Measurements from ENCODE around the gene RPS6KA1.

Gene RPS6KA1

DNA sequence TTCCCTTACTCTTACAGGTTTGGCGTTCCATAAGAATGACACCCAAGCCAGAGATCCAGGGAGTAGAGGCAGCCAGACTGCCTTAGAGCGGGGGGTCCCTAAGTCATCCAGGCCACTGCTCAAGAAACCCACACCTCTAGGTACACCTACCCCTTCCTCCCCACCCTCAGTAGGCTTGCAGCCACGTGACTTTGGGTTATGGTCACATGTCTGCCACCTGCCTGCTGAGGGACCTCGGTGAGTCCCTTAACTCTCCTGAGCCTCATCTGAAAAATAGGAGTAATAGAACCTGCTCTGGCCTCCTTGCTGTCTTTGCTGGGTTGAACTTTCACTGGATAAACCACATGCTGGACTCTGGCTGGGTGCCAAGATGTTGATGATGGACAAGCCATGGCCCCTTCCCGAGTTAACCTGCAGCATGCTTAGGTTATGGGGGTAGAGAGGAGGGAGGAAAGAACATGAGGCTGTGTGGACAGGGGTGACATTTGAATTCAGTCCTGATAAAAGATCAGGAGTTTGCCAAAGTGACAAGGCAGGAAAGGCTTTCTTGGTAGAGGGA is 4.5 kb downstream of the RPS6KA1 start:
- DNase-seq (ENCODE audit: low read depth) = no peak

DNA sequence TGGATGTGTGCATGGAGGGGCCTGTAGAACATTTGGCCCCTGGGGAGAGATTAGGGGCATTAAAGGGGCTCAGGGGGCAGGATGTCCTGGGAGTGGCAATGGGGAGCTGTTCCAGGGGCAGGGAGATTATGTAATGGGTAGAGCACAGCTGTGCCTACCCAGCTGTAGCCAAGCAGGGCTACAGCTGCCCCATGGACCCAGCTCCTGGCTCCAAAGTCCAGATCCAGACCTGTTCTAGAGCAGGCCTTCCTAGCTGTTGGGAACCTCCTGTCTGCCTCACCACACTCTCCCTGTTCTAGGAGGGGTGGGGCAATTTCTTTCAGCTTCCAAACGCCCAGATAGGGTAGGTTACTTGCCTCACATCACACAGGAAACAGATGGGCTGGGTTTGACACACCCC is 5.6 kb downstream of the RPS6KA1 start:
- no peak for DNase-seq (ENCODE audit: low read depth)

DNA sequence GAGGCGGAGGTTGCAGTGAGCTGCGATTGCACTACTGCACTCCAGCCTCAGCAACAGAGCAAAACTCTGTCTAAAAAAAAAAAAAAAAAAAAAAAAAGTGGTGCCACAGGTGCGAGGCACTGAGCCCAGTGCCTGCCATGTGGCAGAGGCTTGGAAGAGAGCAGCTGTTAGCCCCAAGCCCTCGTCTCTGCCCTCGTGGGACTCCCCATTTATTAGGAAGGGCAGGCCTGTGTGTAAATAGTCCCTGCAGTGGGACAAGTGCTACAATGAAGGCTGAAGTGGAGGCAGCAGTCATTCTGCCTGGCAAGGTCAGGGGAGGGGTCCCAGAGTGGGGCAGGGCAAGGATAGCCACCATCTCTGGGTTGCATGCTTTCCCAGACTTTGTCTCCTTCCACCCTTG is 6.5 kb downstream of the RPS6KA1 start:
- no peak for DNase-seq (ENCODE audit: low read depth)

DNA sequence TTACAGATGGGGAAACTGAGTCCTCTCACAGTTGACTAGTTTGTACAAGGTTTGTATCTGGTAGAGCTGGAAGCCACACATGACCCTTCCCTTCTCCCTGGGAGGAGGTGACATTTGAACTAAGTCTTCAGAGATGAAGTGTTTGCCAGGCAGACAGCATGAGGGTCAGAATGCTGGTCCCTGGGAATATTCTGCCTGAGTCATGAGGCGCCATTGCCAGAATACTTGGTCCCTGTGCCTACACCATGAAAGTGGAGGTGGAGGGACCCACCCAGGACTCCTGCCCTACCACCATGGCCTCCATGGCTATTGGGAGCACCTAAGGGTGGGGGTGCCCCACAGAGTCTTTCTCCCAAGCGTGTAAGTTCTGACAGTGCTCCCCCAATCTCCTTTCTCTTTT is 7.0 kb downstream of the RPS6KA1 start:
- no peak for DNase-seq (ENCODE audit: low read depth)

DNA sequence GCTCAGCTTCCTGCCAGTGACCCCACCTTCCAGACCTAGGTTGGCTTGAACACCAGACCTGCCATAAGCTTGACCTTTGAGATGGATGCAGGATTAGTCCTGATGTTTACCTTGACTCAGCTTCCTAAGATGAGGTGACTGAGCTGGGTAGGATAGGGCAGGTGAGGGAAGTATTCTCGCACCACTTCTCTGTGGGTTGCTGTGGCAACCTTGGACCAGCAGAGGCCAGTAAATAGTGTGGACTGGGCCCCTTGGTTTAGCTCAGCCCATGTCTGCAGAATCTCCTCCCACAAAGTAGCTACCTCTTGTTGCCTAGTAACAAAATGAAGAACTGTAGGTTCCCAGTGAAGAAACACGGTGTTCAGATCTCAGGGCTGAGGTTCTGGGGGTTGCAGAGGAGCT is 8.4 kb downstream of the RPS6KA1 start:
- DNase-seq (ENCODE audit: low read depth) = no peak

DNA sequence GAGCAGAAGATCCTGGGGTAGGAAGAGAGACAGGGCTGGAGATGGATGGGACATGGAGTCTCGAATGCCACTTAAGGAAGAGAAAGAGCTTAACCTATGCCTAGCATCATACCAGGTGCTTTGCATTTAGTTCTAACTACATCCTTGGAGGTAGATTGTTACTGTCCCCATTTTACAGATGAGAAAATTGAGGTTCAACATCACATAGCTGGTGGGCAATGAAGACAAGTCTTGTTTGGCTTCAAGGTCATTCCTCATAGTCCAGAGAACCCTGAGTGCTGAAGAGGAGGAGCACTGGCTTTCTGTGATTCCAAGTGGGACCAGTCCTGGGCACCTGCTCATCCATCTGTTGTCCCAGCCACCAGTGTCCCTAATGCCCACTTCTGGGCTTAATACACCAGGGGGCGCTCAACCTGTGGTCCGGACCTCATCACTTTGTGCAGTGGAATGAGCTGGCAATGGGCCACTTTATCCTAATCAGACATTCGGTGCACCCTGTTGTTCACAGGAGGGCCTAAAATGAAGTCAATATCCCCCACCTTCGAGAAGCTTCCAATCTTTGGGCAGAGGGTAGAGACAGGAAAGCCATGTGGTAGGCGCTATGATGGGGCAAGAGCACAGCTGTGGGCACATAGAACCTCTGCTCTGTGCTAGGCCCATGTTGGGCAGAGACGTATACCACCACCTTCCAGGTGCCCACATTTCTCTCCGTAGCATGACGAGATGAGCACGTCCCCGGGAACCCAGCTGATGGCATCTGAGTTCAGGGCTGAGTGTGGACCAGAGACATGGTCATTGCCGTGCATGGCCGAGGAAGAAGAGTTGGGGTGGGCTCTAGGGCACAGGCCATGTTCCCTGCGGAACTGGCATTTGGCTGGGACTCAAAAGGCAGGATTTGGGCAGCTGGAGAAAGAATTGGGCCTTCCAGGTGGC is 9.2 kb downstream of the RPS6KA1 start:
- no peak for DNase-seq (ENCODE audit: low read depth)

DNA sequence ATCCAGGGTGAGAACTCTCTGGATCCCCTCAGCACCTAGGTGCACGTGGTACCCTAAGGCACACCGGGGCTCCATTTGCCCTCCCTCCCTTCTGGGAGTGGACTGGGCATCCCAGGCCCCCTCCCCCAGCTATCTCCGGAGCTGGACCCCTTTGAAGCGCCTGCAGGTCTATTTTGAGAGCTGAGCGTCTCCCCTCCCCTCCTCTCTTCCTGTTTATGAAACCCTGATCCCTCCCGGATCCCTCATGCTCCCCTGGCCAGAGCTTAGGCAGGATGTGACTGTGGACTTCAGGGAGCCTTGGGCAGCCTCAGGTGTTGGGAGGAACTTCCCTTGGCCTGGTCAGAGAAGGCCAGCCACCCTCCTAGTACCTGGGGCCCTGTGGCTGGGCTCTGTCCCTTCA is 10.2 kb downstream of the RPS6KA1 start:
- no peak for DNase-seq (ENCODE audit: low read depth)

DNA sequence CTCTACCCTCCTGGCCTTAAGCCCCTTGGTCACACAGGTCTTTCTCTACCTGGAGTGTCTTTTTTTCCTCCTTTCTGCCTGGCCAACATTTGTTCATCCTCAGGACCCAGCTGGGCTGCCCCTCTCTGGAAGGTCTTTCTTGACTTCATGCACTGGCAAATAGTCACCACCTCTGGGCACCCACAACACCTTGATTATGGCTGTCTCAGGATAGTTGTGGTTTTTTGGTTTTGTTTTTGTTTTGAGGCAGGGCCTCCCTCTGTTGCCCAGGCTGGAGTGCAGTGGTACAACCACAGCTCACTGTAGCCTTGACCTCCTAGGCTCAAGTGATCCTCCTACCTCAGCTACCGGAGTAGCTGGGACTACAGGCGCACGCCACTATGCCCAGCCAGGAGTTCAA is 10.8 kb downstream of the RPS6KA1 start:
- DNase-seq (ENCODE audit: low read depth) = no peak

DNA sequence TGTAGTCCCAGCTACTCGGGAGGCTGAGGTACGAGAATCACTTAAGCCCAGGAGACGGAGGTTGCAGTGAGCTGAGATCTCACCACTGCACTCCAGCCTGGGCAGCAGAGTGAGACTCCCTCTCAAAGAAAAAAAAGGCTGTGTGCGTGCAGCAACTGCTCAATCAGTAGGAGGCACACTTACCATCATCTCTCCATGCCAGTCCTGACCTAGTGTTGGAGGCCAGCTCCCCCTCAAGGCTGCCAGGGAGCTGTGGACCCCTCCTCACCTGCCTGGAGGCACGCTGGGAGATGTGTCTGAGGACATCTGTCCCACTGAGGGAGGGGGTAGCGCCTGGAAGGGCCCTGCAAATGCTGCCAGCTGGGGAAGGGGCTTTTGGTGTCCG is 11.9 kb downstream of the RPS6KA1 start:
- DNase-seq (ENCODE audit: low read depth) = no peak

DNA sequence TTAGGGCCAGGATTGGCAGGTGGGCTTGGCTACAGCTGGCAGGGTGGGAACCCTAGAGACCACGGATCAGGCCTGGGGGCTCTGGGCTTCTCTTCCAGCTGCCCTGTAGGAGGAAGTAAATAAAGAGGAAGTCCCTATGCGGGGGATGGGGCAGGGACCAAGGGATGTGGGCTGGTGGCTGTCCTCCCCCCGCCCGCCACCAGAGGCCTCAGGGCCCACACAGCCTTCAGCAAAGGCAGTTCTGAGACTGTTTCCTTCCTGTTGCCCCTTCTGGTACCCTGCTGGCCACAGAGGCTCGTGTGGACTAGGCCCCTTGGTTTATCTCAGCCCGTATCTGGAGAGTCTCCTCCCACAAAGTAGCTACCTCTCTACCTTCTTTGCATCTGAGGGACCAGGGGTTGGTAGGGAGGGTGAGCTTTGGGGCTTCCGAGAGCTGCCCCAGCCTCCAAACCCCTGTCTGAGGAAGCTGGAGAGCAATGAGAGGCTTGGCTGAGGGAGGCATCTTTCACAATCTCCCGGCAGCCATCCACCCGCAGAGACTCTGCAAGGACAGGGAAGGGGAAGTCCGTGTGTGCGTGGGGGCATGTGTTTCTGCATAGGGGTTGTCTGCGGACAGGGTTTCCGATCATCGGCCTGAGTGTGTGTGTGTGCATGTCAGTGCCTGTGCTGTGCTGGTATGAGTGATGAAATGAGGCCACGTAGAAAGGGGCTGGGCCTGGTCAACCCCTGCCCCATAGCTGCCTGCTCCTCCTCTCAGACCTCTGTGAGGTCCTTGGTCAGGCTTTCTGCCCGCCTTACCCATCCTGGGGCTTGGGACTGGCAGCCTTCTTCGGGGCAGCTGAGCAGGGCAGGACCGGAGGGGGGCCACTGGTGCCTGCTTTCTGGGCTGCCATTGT is 12.5 kb downstream of the RPS6KA1 start:
- no peak for DNase-seq (ENCODE audit: low read depth)

DNA sequence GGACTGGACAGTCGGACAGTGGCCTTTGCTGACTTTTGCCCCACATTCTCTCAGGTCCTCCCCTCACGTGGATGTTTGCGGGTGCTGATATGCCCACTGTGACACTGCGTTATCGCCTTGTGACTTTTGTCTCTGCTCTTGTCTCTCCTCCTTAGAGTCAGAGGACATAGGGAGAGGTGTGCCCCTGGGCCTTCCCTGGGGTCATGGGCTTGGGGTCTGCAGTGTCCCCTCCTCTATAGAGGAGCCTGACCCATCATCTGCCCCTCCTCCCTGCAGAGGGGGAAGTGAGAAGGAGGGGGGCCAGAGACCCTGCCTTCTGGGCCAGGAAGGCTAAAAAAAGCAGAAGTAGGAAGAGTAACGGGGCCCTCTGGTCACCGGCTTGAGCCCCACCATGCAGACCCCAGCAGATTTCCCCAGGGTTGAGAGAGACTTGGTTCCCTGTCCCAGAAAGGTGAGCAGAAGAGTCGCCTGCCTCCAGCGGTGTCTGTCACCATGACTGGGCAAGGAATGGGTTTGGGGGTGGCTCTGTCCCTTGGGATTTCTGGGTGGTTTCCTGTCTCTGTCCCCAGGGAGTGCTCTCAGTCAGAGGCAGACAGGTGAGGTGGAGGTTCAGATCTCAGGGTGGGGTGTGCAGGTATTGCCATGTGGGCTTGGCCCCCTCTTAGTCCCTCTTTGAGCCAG is 13.3 kb downstream of the RPS6KA1 start:
- DNase-seq (ENCODE audit: low read depth) = no peak

DNA sequence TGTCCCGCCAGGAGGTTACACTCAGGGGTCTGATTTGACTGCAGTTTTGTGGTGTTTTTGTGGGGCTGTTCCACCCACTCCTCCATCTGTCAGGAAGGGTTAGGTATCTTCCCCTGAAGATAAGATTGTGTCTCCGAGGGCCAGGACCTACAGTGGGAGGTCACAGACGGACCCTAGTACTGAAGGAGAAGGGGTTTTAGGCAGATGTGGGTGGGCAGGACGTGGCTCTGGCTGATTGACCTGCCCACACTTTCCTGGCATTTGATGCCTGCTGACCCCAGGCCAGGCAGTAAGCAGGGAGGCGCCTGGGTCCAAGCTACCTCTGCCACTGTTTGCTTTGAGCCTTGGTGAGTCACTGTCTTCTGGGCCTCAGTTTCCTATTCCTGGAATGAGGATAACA is 13.9 kb downstream of the RPS6KA1 start:
- DNase-seq (ENCODE audit: low read depth) = no peak

DNA sequence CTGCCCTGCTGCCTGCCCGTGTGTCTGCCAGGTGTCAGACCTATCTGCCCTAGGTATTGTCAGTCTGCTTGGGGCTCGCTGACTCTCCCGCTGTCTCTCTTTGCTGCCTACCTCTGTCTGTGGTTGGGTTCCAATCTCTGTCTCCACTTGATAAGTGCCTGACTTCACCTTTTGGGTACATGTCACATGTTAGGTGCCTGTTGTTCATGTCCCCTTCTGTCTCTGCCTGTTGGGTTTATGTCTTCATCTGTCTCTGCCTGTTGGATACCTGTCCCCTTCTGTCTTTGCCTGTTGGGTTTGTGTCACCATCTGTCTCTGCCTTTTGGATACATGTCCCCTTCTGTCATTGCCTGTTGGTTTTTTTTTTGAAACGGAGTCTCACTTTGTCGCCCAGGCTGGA is 14.6 kb downstream of the RPS6KA1 start:
- no peak for DNase-seq (ENCODE audit: low read depth)

DNA sequence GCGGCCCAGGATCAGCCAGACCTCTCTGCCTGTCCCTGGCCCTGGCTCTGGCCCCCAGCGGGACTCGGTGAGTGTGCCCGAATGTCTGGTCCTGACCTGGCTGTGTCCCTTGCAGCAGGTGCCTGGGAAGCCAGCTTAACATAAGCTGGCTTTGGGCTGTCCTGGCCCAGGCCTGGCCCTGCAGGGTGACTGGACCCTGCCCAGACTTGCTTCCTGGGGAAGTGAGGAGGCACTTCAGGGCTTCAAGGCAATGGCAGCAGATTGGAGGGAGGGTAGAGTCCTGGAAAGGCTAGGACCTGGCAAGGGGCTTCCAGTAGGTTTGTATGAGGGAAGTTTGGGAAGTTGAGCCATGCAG is 16.4 kb downstream of the RPS6KA1 start:
- no peak for DNase-seq (ENCODE audit: low read depth)

DNA sequence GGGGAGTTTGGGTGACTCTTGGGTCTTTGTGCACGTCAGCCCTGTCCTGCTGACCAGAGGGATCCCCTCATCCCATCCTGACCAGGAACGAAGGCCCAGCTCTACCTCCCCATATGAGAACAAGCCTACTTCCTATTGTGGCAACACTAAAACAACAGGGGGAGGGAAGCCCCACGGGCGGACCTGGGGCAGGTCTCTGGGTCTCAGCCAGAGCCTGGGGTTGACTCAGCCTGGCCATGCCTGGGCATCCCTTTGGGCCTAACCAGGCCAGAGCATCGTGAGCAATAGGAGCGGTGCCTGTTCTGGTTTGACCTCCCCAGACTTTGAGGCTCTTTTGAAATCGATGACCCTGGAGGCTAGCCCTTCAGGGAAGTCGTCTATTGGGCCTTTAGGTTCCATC is 16.8 kb downstream of the RPS6KA1 start:
- DNase-seq (ENCODE audit: low read depth) = no peak

DNA sequence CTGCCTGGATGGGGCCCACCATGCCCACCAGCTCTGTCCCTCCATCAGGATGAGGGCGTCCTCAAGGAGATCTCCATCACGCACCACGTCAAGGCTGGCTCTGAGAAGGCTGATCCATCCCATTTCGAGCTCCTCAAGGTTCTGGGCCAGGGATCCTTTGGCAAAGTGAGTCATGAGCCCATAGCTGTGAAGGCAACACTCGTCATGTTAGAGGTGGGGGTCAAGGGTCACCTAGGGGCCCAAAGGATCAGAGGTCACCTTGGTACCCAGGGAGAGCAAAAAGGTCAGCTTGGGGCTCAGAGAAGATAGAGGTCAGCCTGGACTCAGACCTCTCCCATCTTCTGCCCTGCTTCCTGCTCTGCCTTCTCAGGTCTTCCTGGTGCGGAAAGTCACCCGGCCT is 17.3 kb downstream of the RPS6KA1 start:
- no peak for DNase-seq (ENCODE audit: low read depth)

DNA sequence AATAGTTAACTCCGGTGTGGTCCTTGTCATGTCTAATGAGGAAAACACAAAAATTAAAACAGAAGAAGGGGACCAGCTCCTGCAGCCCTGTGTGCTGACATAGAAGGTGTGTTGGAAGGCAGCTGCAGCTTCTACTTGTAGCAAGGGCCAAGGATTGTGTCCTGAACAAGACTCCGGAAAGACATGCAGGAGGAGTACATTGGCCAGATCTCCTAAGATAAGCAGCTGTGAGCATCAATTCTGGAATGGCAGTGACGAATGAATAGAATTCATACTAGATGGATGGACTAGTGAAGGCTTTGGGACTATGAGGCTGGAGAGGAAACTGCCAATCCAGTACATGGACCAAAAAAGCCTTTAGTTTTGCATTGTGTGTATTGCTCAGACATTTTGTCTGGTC is 19.3 kb downstream of the RPS6KA1 start:
- DNase-seq (ENCODE audit: low read depth) = no peak

DNA sequence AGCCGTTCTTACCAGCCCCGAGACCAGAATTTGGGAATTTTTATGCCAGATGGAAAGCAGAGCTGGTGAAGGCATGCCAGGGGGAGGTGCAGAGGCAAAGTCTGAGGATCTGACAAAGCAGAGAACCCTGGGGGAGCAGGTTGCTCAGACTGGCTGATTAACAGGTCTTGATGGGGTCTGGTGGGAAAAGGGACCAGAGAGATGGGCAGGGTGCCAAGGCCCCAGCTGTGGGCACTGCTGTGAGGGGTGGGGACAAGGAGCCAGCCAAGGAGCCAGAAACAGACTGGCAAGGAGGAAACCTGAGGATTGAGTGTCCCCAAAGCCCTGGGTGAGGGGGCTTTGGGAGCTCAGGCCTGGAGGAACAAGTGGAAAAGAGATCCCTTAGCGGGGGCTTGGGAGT is 21.4 kb downstream of the RPS6KA1 start:
- no peak for DNase-seq (ENCODE audit: low read depth)

DNA sequence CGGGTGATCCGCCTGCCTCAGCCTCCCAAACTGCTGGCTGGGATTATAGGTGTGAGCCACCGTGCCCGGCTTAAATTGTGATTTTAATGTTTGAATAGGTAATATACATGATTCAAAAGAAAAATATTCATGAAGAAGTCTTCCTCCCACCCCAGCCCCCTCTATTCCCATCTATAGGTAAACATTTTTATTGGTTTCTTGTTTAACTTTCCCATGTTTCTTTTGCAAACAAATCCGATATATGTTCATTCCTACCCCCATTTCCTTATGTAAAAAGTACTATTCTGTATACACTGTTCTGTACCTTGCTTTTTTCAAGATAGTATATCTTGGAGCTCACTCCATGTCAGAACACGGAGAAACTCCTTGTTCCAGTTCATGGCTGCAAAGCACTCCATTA is 23.2 kb downstream of the RPS6KA1 start:
- no peak for DNase-seq (ENCODE audit: low read depth)

DNA sequence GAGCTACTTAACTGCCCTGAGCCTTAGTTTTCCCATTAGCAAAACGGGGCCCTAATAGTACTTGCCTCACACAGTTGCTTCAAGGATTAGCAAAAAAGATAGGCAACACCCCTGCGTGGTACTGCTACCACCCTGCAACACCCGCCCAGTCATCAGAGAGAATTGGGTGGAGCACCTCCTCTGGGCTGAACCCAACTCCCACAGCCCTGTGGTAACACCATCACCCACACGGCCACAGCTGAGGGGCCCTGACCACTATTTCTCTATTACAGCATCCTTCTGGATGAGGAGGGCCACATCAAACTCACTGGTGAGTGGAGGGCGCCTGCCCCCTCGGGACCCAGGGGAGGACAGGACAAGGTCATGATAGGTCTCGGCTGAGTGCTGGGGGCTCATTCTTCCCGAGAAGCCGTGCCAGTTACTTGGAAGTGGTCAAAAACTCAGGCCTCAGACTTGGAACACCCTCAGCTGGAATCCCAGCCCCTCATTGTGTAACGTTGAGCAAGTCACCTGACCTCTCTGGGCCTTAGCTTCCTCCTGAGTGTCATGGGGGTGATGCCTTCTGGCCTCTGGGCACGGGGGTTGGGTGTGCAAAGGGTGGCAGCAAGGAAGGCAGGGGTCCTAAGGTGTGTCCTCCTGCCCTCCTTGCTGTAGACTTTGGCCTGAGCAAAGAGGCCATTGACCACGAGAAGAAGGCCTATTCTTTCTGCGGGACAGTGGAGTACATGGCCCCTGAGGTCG is 24.6 kb downstream of the RPS6KA1 start:
- DNase-seq (ENCODE audit: low read depth) = no peak

DNA sequence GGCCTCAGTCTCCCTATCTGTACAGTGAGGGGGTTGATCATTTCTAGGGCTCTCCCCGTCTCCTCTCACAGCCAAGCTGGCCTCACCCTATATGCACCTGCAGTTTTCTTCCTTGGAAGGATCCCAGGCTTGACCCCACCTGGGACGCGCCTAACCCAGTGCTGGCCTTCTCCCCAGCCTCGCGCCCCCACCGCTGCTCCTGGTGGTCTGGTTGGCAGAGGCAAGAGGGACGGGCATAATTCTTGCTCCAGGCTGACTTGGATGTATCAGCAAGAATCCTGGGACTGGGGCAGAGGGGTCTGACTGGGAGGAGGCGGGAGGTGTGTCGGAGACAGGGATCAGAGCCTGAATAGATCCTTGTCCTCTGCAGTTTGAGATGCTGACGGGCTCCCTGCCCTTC is 25.2 kb downstream of the RPS6KA1 start:
- no peak for DNase-seq (ENCODE audit: low read depth)

DNA sequence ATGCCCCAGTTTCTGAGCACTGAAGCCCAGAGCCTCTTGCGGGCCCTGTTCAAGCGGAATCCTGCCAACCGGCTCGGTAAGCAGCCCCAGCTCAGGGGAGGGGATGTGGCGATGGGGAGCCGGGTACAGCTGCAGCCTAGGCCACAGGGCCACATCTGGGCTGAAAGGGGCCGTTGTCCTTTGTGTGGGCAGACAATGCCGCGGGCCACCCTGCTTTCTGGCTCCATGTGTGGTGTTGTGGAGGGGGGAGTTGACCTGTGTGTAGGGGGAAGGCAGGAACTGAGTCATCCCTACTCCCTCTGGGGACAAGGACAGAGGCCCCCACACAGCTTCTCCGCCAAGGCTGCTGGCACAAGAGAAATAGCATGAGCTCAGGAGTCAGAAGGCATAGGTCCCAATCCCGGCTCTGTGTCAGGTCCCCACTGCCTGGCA is 26.0 kb downstream of the RPS6KA1 start:
- DNase-seq (ENCODE audit: low read depth) = no peak
